ENCODE results near the gene FRMPD3. TPM values are rescaled to one million over a fixed set of nuclear protein-coding genes. Genes with fewer than 3 reads are reported as not detected.

The FRMPD3 gene
- total RNA-seq, 1 experiment from 2014 or later: 0.05 TPM

- H3K27me3 ChIP-seq (replicated peaks; ENCODE audit: control insufficient read depth, insufficient read depth, low read length): no peaks in the 10 kb centered on the region
- CTCF ChIA-PET: no interaction called here
These were observed 2.3 kb downstream of the FRMPD3 start for GRCh38 chrX:107451731-107452130.

GRCh38 chrX:107452581-107452980 lies 3.1 kb downstream of the FRMPD3 start:
- no TSS peak for BruUV-seq (replicated peaks)
- CTCF ChIA-PET: no interaction called here
- no peak overlapping the region for H3K4me3 Mint-ChIP-seq (ENCODE audit: unreplicated experiment)

More at GRCh38 chrX:107451731-107452130, 2.3 kb downstream of the FRMPD3 start:
- Mint-ChIP-seq H3K27me3 (ENCODE audit: insufficient read depth, unreplicated experiment) (peaks cover 24% of the 10 kb centered on the region), H3K4me1 (ENCODE audit: low read depth, unreplicated experiment) (no peaks in the 10 kb centered on the region), H3K36me3 (ENCODE audit: insufficient read depth, unreplicated experiment) (no peaks in the 10 kb centered on the region), H3K27ac (ENCODE audit: unreplicated experiment) (no peak overlapping the region), H3K9me3 (ENCODE audit: unreplicated experiment) (no peaks in the 10 kb centered on the region), H3K4me3 (ENCODE audit: unreplicated experiment) (no peak overlapping the region)
- no peak for TF ChIP-seq CTCF (IDR thresholded peaks at IDR 0.05; ENCODE audit: insufficient read depth in 1 of 2, low read depth in 1 of 2, low read length in 1 of 2, severe bottlenecking in 1 of 2, unreplicated experiment in 1 of 2)
- H3K36me3 ChIP-seq (ENCODE audit: control insufficient read depth, insufficient read depth, low read length): no peaks in the 10 kb centered on the region
- no peaks in the 10 kb centered on the region for H3K4me1 ChIP-seq
- H3K9me3 ChIP-seq: no peaks in the 10 kb centered on the region
- no peak for DNase-seq
- H3K4me3 ChIP-seq (ENCODE audit: low read depth, low read length): no peak overlapping the region
- POLR2A ChIA-PET: no interaction called here
- intact Hi-C loops (cut with micrococcal nuclease; ENCODE audit: unreplicated experiment): no loop called here
- no TSS peak for BruUV-seq (replicated peaks)

GRCh38 chrX:107454302-107454701 lies 4.8 kb downstream of the FRMPD3 start:
- CTCF ChIA-PET: no interaction called here
- Histone ChIP-seq H3K4me1 (no peaks in the 10 kb centered on the region), H3K36me3 (ENCODE audit: control insufficient read depth, insufficient read depth, low read length) (no peaks in the 10 kb centered on the region), H3K27me3 (replicated peaks; ENCODE audit: control insufficient read depth, insufficient read depth, low read length) (no peaks in the 10 kb centered on the region), H3K4me3 (ENCODE audit: low read depth, low read length) (no peak overlapping the region), H3K9me3 (no peaks in the 10 kb centered on the region)
- H3K4me1 Mint-ChIP-seq (ENCODE audit: low read depth, unreplicated experiment): no peaks in the 10 kb centered on the region
- intact Hi-C loops (cut with micrococcal nuclease; ENCODE audit: unreplicated experiment): no loop called here
- no peak overlapping the region for H3K27ac Mint-ChIP-seq (ENCODE audit: unreplicated experiment)
- peaks cover 23% of the 10 kb centered on the region for H3K27me3 Mint-ChIP-seq (ENCODE audit: insufficient read depth, unreplicated experiment)
- no peak for DNase-seq
- no peak overlapping the region for H3K4me3 Mint-ChIP-seq (ENCODE audit: unreplicated experiment)
- BruUV-seq (replicated peaks): no TSS peak
- no peak for TF ChIP-seq CTCF (IDR thresholded peaks at IDR 0.05; ENCODE audit: insufficient read depth in 1 of 2, low read depth in 1 of 2, low read length in 1 of 2, severe bottlenecking in 1 of 2, unreplicated experiment in 1 of 2)
- no peaks in the 10 kb centered on the region for H3K9me3 Mint-ChIP-seq (ENCODE audit: unreplicated experiment)
- no peaks in the 10 kb centered on the region for H3K36me3 Mint-ChIP-seq (ENCODE audit: insufficient read depth, unreplicated experiment)
- POLR2A ChIA-PET: no interaction called here

More at GRCh38 chrX:107452581-107452980, 3.1 kb downstream of the FRMPD3 start:
- Mint-ChIP-seq H3K36me3 (ENCODE audit: insufficient read depth, unreplicated experiment) (no peaks in the 10 kb centered on the region), H3K4me1 (ENCODE audit: low read depth, unreplicated experiment) (no peaks in the 10 kb centered on the region), H3K27me3 (ENCODE audit: insufficient read depth, unreplicated experiment) (peaks cover 24% of the 10 kb centered on the region), H3K27ac (ENCODE audit: unreplicated experiment) (no peak overlapping the region), H3K9me3 (ENCODE audit: unreplicated experiment) (no peaks in the 10 kb centered on the region)
- Histone ChIP-seq H3K36me3 (ENCODE audit: control insufficient read depth, insufficient read depth, low read length) (no peaks in the 10 kb centered on the region), H3K27me3 (replicated peaks; ENCODE audit: control insufficient read depth, insufficient read depth, low read length) (no peaks in the 10 kb centered on the region), H3K9me3 (no peaks in the 10 kb centered on the region), H3K4me3 (ENCODE audit: low read depth, low read length) (no peak overlapping the region), H3K4me1 (no peaks in the 10 kb centered on the region)
- no peak for TF ChIP-seq CTCF (IDR thresholded peaks at IDR 0.05; ENCODE audit: insufficient read depth in 1 of 2, low read depth in 1 of 2, low read length in 1 of 2, severe bottlenecking in 1 of 2, unreplicated experiment in 1 of 2)
- intact Hi-C loops (cut with micrococcal nuclease; ENCODE audit: unreplicated experiment): no loop called here
- DNase-seq: no peak
- POLR2A ChIA-PET: no interaction called here
